ENCODE data around the gene CLCN4. TPM values are rescaled to one million over a fixed set of nuclear protein-coding genes. Genes with fewer than 3 reads are reported as not detected.

Gene CLCN4
- total RNA-seq, 4 donors from 2014 or later = 2.0 to 3.1 (median 2.8) TPM

GRCh38 chrX:10112510-10112909 is 44.3 kb upstream of the CLCN4 start:
- TF ChIP-seq CTCF (IDR thresholded peaks at IDR 0.05; ENCODE audit: low read depth) = no peak

DNA sequence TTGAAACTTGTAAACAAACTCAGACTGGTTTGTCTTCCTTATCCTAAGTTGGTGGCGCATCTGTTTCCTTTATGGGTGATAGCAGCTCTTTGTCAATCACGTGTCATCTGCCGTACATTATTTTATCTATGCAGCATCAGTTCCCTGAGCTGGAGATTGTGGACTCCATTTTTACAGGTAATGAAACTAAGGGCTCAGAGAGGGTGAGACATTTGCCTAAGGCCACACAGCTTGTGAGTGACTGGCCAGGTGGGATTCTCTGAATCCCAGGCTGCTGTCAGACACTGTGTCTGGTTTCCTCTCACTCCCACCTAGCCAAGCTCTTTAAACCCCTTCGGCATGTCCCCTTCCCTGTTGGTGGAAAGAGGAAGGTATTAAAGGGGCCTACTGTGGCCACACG is 41.7 kb upstream of the CLCN4 start:
- no peak for TF ChIP-seq CTCF (IDR thresholded peaks at IDR 0.05; ENCODE audit: low read depth)

DNA sequence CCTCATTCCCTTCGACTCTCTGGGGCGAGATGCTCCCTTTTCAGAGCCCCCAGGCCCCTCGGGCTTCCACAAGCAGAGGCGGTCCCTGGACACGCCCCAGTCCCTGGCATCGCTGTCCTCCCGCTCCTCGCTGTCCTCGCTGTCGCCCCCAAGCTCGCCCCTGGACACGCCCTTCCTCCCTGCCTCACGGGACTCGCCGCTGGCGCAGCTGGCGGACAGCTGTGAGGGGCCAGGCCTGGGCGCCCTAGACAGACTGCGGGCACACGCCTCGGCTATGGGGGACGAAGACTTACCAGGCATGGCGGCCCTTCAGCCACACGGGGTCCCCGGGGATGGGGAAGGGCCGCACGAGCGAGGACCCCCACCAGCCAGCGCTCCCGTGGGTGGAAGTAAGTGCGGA is 39.5 kb upstream of the CLCN4 start:
- TF ChIP-seq CTCF (IDR thresholded peaks at IDR 0.05; ENCODE audit: low read depth) = no peak

DNA sequence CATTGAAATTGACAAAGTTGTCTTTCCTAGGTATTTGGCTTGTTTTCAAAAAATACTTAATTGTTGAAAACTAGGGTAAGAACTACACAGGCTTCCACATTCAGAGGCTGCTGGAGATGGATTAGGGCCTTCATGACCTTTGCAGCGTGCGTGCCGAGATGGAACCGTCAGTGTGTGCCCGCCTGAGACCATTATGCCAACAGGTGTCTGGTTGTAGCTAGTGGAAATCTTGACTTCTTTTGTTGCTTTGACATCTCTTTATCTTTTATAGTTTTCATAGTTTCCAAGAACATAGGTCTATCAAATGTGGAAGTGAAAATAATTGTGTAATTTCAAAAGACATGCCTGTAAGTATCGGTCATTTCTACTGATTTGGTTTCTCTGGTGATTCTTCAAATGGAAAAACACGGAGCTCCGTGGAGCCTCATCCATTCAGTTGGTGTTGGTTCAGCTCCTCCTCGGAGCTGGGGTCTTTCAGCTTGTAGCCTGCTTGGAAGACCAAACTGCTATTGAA is 38.9 kb upstream of the CLCN4 start:
- TF ChIP-seq CTCF (IDR thresholded peaks at IDR 0.05; ENCODE audit: low read depth) = no peak

- TF ChIP-seq CTCF (IDR thresholded peaks at IDR 0.05; ENCODE audit: low read depth) = no peak
These were observed 38.2 kb upstream of the CLCN4 start for GRCh38 chrX:10118530-10118929.

- TF ChIP-seq CTCF (IDR thresholded peaks at IDR 0.05; ENCODE audit: low read depth) = no peak
These were observed 37.3 kb upstream of the CLCN4 start for GRCh38 chrX:10119399-10119990.

- TF ChIP-seq CTCF (IDR thresholded peaks at IDR 0.05; ENCODE audit: low read depth) = no peak
These were observed 36.4 kb upstream of the CLCN4 start for GRCh38 chrX:10120331-10120730.
